ENCODE measurements around the gene USP35.

The USP35 gene, protein sequence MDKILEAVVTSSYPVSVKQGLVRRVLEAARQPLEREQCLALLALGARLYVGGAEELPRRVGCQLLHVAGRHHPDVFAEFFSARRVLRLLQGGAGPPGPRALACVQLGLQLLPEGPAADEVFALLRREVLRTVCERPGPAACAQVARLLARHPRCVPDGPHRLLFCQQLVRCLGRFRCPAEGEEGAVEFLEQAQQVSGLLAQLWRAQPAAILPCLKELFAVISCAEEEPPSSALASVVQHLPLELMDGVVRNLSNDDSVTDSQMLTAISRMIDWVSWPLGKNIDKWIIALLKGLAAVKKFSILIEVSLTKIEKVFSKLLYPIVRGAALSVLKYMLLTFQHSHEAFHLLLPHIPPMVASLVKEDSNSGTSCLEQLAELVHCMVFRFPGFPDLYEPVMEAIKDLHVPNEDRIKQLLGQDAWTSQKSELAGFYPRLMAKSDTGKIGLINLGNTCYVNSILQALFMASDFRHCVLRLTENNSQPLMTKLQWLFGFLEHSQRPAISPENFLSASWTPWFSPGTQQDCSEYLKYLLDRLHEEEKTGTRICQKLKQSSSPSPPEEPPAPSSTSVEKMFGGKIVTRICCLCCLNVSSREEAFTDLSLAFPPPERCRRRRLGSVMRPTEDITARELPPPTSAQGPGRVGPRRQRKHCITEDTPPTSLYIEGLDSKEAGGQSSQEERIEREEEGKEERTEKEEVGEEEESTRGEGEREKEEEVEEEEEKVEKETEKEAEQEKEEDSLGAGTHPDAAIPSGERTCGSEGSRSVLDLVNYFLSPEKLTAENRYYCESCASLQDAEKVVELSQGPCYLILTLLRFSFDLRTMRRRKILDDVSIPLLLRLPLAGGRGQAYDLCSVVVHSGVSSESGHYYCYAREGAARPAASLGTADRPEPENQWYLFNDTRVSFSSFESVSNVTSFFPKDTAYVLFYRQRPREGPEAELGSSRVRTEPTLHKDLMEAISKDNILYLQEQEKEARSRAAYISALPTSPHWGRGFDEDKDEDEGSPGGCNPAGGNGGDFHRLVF

GRCh38 chr11:78188286-78189173 lies at the start of gene USP35, which contains the start of gene KCTD21:
Gene USP35, plus strand, starts transcription at chr11:78188919. Its CDS starts 7,327 bp downstream, at chr11:78196246.
Gene KCTD21, minus strand, starts transcription at chr11:78188626. Its CDS starts 14,072 bp downstream, at chr11:78174554.
- peaks cover 59% of the 10 kb centered on the region for H3K4me1 Mint-ChIP-seq
- H3K9me3 Mint-ChIP-seq: no peaks in the 10 kb centered on the region
- H3K27me3 Mint-ChIP-seq: no peaks in the 10 kb centered on the region

GRCh38 chr11:78139422-78140391 lies 49.0 kb upstream of the USP35 start, which contains the start of gene ALG8:
Gene ALG8, minus strand, starts transcription at chr11:78139626. Its CDS starts 38 bp downstream, at chr11:78139588.
- H3K4me3 Mint-ChIP-seq: peak within 1 kb of the TSS; percentile 92
- H3K27me3 Mint-ChIP-seq: no peaks in the 10 kb centered on the region
- H3K27ac Mint-ChIP-seq: peak within 1 kb of the TSS; percentile 97
- peaks cover 20% of the 10 kb centered on the region for H3K36me3 Mint-ChIP-seq
- H3K9me3 Mint-ChIP-seq: no peaks in the 10 kb centered on the region
- H3K4me1 Mint-ChIP-seq: peaks cover 43% of the 10 kb centered on the region

More at GRCh38 chr11:78188286-78189173, at the start of gene USP35, which contains the start of gene KCTD21:
- Mint-ChIP-seq H3K36me3 (no peaks in the 10 kb centered on the region), H3K4me3 (peak within 1 kb of the TSS; percentile 99), H3K27ac (peak within 1 kb of the TSS; percentile 98)

GRCh38 chr11:78140392-78141077 lies 48.2 kb upstream of the USP35 start:
- H3K27ac Mint-ChIP-seq: peak overlapping the region; percentile 87
- peaks cover 41% of the 10 kb centered on the region for H3K4me1 Mint-ChIP-seq
- no peaks in the 10 kb centered on the region for H3K27me3 Mint-ChIP-seq
- no peaks in the 10 kb centered on the region for H3K9me3 Mint-ChIP-seq
- H3K36me3 Mint-ChIP-seq: peaks cover 18% of the 10 kb centered on the region
- peak overlapping the region; percentile 73 for H3K4me3 Mint-ChIP-seq

GRCh38 chr11:78145511-78146025 lies 43.2 kb upstream of the USP35 start:
- Mint-ChIP-seq H3K27me3 (no peaks in the 10 kb centered on the region), H3K4me3 (no peak overlapping the region), H3K4me1 (peaks cover 8% of the 10 kb centered on the region), H3K9me3 (no peaks in the 10 kb centered on the region), H3K27ac (no peak overlapping the region), H3K36me3 (peaks cover 3% of the 10 kb centered on the region)

DNA sequence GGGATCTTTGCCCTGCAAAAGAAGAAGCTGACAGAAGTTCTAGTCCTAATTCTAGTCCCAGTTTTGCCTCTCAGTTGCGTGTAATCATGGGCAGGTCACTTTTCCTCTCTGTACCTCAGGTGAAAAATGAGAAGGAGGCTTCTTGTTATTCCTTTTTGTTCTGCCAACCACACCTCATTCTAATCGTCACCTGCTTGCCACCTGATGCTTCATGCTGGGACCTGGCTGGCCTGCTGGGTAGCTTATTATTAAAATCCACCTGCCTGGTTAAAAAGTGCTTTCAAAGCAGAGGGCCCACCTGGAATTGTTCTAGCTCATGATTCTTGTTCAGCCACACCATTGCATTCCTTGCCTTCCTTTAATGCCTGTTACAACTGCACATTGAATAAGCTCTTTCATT lies 40.9 kb upstream of the USP35 start:
- no peaks in the 10 kb centered on the region for H3K27me3 Mint-ChIP-seq
- H3K4me1 Mint-ChIP-seq: no peaks in the 10 kb centered on the region
- H3K9me3 Mint-ChIP-seq: no peaks in the 10 kb centered on the region
- no peaks in the 10 kb centered on the region for H3K36me3 Mint-ChIP-seq
- H3K27ac Mint-ChIP-seq: no peak overlapping the region
- no peak overlapping the region for H3K4me3 Mint-ChIP-seq

DNA sequence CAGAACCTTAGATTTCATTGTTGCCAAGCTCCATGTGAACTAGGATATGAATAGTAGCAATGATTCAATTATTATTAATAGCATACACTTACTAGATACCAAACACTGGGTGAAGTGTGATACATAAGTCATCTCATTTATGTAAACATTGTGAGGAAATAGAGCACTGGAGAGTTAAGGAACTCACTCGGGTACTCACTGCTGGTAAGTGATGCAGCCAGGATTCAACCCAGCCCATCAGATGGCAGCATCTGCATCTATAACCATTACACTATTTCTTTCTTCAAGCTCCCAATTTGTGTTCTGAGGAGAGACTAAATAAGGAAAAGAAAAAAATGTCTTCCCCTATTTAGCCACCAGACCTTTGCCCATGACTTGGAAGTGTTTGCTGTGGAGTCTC lies 39.1 kb upstream of the USP35 start:
- no peaks in the 10 kb centered on the region for H3K36me3 Mint-ChIP-seq
- H3K9me3 Mint-ChIP-seq: no peaks in the 10 kb centered on the region
- no peaks in the 10 kb centered on the region for H3K4me1 Mint-ChIP-seq
- no peak overlapping the region for H3K27ac Mint-ChIP-seq
- H3K4me3 Mint-ChIP-seq: no peak overlapping the region
- no peaks in the 10 kb centered on the region for H3K27me3 Mint-ChIP-seq

DNA sequence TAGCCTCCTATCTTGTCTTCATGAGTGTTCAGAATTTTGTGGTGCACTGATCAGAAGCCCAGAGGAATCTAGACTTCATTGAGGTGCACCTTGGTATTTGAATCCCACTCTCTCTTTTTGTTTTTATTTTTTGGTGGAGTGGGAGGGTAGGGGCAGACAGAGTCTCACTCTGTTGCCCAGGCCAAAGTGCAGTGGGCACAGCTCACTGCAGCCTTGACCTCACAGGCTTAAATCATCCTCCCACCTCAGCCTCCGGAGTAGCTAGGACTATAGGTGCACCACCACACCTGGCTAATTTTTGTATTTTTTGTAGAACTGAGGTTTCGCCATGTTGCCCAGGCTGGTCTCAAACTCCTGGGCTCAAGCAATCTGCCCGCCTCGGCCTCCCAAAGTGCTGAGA lies 38.4 kb upstream of the USP35 start:
- H3K27ac Mint-ChIP-seq: no peak overlapping the region
- no peak overlapping the region for H3K4me3 Mint-ChIP-seq
- no peaks in the 10 kb centered on the region for H3K9me3 Mint-ChIP-seq
- no peaks in the 10 kb centered on the region for H3K4me1 Mint-ChIP-seq
- H3K36me3 Mint-ChIP-seq: no peaks in the 10 kb centered on the region
- no peaks in the 10 kb centered on the region for H3K27me3 Mint-ChIP-seq

DNA sequence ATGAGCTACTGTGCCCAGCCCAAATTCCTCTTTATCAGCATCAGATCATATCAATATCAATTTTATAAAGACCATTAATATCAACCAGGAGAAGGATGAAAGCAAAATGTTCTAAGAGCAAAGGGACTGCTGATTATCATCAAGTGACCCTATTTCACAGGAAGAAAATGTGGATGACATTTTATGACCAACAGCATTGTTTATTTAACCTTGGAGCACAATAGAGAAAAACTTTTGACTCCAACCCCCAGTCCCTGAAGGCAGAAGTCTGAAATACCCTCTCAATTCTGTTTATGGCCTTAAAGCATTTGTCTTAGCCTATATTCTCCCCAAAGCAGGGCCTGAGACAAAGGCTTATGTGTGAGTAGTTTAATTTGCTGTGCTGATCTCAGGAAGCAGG lies 38.0 kb upstream of the USP35 start:
- Mint-ChIP-seq H3K27me3 (no peaks in the 10 kb centered on the region), H3K4me3 (no peak overlapping the region), H3K4me1 (no peaks in the 10 kb centered on the region), H3K27ac (no peak overlapping the region), H3K9me3 (no peaks in the 10 kb centered on the region), H3K36me3 (no peaks in the 10 kb centered on the region)

DNA sequence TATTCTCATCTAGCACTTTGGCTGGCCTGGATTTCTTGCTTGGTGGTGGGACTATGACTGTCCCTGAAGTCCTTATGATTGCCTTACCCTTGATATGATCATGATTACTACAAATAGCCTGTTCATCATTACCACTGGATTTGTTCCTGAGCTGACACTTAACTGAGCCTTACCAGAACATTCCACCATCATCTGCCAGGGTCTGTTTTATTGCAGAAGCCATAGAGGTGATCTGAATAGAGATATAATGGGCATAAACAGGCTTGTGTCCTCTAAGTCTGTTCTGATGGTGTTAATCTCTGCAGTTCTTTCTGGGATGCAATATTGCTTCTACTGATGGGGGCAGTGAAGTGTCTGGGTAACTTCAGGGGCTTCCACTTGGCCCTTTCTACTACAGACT lies 36.9 kb upstream of the USP35 start:
- no peaks in the 10 kb centered on the region for H3K27me3 Mint-ChIP-seq
- H3K9me3 Mint-ChIP-seq: no peaks in the 10 kb centered on the region
- H3K27ac Mint-ChIP-seq: no peak overlapping the region
- no peak overlapping the region for H3K4me3 Mint-ChIP-seq
- H3K36me3 Mint-ChIP-seq: no peaks in the 10 kb centered on the region
- H3K4me1 Mint-ChIP-seq: no peaks in the 10 kb centered on the region

DNA sequence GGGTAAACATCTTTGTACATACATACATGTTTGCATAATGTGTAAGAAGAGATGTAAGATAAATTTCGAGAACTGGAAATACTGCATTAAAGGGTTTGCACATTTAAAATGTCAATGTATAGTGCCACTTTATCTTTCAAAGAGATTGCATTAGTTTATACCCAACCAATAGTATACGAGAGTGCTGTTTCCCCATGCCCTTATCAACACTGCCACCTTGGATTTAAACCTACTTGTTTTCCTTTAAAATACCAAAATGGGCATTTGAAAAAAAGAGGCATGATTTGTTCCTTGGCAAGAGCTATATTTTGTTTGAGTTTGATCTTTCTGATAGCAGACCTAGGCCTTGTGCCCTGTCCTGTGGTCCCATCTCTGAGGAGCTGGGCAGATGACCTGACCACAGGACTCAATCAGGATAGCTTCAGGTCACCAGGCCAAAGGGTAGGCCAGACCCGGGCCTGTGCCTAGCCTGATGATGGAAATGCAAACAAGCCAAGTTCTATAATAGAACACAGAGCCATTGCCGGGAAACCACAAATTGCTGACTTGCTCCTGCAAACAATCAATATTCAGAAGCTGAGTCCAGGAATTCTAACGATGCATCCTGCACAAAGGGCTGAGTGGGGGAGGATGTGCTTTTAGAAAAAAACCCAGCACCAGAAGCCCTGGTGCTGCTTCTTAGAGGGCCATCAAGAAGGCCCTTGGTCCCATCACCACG lies 32.4 kb upstream of the USP35 start:
- Mint-ChIP-seq H3K4me1 (no peaks in the 10 kb centered on the region), H3K9me3 (no peaks in the 10 kb centered on the region), H3K27ac (no peak overlapping the region), H3K27me3 (no peaks in the 10 kb centered on the region), H3K4me3 (no peak overlapping the region), H3K36me3 (no peaks in the 10 kb centered on the region)

- Mint-ChIP-seq H3K9me3 (no peaks in the 10 kb centered on the region), H3K27ac (no peak overlapping the region), H3K27me3 (no peaks in the 10 kb centered on the region), H3K36me3 (no peaks in the 10 kb centered on the region), H3K4me1 (no peaks in the 10 kb centered on the region), H3K4me3 (no peak overlapping the region)
Measured at GRCh38 chr11:78158987-78159652, 29.6 kb upstream of the USP35 start.

DNA sequence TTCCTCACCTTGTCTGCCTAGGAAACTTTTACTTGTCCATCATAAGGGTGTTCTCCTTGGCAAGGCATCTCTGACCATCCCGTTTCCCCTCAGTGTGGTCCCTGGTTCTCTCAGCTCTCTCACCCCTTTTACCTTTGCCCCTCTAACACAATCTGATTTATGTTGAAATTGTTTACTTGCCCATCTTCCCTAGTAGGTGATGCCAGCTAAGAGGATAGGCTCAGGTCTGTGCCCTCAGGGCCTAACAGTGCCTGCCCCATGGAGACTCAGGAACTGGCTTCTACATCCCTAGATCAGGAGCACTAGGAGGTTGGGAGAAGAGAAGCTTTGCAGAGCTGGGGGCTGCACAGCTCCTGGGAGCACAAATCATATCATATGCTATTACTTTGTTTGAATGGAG lies 28.2 kb upstream of the USP35 start:
- Mint-ChIP-seq H3K27me3 (no peaks in the 10 kb centered on the region), H3K4me3 (no peak overlapping the region), H3K36me3 (no peaks in the 10 kb centered on the region), H3K27ac (no peak overlapping the region), H3K9me3 (no peaks in the 10 kb centered on the region), H3K4me1 (no peaks in the 10 kb centered on the region)
